Chondrocyte (in vitro differentiated cells): ENCODE results near the gene CAV3. TPM values are rescaled to one million over a fixed set of nuclear protein-coding genes. Genes with fewer than 3 reads are reported as not detected.
"Not testable (repeated sequence)": the region's sequence is repeated elsewhere in the genome, so short reads cannot be mapped to it uniquely, and the experiment has no call there.

Experiments used
- DNase-seq: peaks from one replicate; pipeline ENCODE4 v3.0.0; 2021; ENCODE audit warnings: mixed read lengths, low spot score
- H3K27ac Mint-ChIP-seq: one replicate; pipeline ENCODE4 v1.8.0; 2021; ENCODE audit warnings: mild to moderate bottlenecking, moderate library complexity, mixed read lengths; ENCODE audit not compliant: unreplicated experiment
- H3K27me3 Mint-ChIP-seq: 2 replicates; pipeline ENCODE4 v1.8.0; 2021; ENCODE audit warnings: low read depth, mixed read lengths
- H3K36me3 Mint-ChIP-seq: 2 replicates; pipeline ENCODE4 v1.8.0; 2021; ENCODE audit warnings: low read depth, mixed read lengths
- H3K4me1 Mint-ChIP-seq: 2 replicates; pipeline ENCODE4 v1.8.0; 2021; ENCODE audit warnings: low read depth, mild to moderate bottlenecking, mixed read lengths
- H3K4me3 Mint-ChIP-seq: one replicate; pipeline ENCODE4 v1.8.0; 2021; ENCODE audit warnings: mild to moderate bottlenecking, moderate library complexity, mixed read lengths; ENCODE audit not compliant: unreplicated experiment
- H3K9me3 Mint-ChIP-seq: 2 replicates; pipeline ENCODE4 v1.8.0; 2021; ENCODE audit warnings: low read depth, mixed read lengths
- long read RNA-seq: library from polyadenylated mRNA; stranded (forward); transcript quantifications from one replicate; pipeline ENCODE4 v2.0.0, GENCODE V29; 2021
- total RNA-seq: library from RNA; stranded (reverse); gene quantifications from 3 replicates; pipeline ENCODE4 v1.2.1, GENCODE V29; 2021
- TF ChIP-seq, protein P1 (sequence below): fragments of 200-600 bp; sonication (generic); IDR thresholded peaks from 2 replicates; pipeline ENCODE4 v1.5.0; 2021; ENCODE audit warnings: antibody characterized with exemption, mild to moderate bottlenecking, moderate library complexity

The CAV3 gene
- total RNA-seq = not detected in 3 replicates
- long read RNA-seq = 0 reads

DNA sequence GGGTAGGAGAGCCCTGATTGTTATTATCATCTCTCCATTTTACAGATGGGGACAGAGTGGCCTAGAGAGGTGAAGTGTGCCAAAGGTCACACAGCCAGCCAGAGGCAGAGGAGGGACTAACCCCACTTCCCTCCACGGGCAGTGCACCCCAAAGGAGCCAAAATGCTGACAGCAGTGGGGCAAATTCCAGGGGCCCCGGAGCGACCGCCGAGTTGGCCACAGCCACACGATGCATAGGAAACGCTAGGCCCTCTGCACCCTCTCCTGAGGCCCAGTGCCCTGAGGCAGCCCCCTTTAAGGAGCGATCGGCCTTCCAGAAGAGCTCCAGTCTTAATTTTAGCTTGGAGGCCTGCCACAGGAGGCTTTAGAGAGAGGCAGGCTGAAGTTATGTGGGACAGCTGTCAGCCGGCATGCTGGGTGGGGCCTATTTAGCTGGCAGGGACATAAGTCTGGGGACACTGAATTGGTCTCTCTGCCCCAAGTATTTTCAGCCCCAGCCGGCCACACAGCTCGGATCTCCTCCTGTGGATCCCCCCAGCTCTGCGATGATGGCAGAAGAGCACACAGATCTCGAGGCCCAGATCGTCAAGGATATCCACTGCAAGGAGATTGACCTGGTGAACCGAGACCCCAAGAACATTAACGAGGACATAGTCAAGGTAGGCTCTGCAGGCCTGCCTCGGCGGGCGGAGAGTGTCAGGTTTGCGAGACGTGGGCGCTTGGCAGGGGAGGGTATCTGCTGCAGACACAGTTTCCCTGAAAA lies at the start of gene CAV3:
Gene CAV3, plus strand, starts transcription at position 471 of the 763 bp plus-strand sequence. Its CDS starts 75 bp downstream, at position 546.
- Mint-ChIP-seq H3K27ac (peak within 1 kb of the TSS; percentile 22), H3K27me3 (no peaks in the 10 kb centered on the region)

DNA sequence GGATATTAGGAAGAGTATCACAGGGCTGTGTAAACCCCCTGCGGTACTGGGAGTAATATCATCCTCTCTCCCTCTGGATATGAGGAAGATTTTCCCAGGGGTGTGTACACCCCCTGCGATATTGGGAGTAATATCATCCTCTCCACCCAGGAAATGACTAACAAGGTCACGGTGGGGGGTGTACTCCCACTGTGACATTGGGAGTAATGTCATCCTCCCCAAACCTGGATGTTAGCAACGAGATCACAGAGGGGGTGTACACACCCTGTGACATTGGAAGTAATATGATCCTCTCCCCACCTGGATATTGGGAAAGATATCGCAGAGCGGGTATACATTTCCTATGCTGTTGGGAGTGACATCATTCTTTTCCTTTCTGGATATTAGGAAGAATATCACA lies 48.6 kb upstream of the CAV3 start:
- H3K4me1 Mint-ChIP-seq, H3K27me3 Mint-ChIP-seq, H3K9me3 Mint-ChIP-seq, H3K27ac Mint-ChIP-seq, DNase-seq, H3K36me3 Mint-ChIP-seq, H3K4me3 Mint-ChIP-seq: not testable (repeated sequence)

More for the DNA sequence above, at the start of gene CAV3:
- no peak for DNase-seq
- H3K4me1 Mint-ChIP-seq = peaks cover 3% of the 10 kb centered on the region
- no peak within 1 kb of the TSS for H3K4me3 Mint-ChIP-seq
- H3K9me3 Mint-ChIP-seq = no peaks in the 10 kb centered on the region
- H3K36me3 Mint-ChIP-seq = no peaks in the 10 kb centered on the region
- TF ChIP-seq, protein P1, sequence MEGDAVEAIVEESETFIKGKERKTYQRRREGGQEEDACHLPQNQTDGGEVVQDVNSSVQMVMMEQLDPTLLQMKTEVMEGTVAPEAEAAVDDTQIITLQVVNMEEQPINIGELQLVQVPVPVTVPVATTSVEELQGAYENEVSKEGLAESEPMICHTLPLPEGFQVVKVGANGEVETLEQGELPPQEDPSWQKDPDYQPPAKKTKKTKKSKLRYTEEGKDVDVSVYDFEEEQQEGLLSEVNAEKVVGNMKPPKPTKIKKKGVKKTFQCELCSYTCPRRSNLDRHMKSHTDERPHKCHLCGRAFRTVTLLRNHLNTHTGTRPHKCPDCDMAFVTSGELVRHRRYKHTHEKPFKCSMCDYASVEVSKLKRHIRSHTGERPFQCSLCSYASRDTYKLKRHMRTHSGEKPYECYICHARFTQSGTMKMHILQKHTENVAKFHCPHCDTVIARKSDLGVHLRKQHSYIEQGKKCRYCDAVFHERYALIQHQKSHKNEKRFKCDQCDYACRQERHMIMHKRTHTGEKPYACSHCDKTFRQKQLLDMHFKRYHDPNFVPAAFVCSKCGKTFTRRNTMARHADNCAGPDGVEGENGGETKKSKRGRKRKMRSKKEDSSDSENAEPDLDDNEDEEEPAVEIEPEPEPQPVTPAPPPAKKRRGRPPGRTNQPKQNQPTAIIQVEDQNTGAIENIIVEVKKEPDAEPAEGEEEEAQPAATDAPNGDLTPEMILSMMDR = no peak

DNA sequence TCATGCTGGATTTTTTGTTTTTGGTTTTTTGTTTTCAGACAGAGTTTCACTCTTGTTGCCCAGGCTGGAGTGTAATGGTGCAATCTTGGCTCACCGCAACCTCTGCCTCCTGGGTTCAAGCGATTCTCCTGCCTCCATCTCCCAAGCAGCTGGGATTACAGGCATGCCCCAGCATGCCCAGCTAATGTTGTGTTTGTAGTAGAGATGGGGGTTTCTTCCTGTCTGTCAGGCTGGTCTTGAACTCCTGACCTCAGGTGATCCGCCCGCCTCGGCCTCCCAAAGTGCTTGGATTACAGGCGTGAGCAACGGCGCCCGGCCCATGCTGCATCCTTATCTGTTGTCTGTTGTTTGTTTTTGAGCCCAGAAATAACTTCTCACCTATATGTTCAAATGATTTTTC lies 42.3 kb upstream of the CAV3 start:
- H3K4me1 Mint-ChIP-seq, H3K27ac Mint-ChIP-seq, H3K9me3 Mint-ChIP-seq, H3K27me3 Mint-ChIP-seq, DNase-seq, H3K36me3 Mint-ChIP-seq, H3K4me3 Mint-ChIP-seq: not testable (repeated sequence)

DNA sequence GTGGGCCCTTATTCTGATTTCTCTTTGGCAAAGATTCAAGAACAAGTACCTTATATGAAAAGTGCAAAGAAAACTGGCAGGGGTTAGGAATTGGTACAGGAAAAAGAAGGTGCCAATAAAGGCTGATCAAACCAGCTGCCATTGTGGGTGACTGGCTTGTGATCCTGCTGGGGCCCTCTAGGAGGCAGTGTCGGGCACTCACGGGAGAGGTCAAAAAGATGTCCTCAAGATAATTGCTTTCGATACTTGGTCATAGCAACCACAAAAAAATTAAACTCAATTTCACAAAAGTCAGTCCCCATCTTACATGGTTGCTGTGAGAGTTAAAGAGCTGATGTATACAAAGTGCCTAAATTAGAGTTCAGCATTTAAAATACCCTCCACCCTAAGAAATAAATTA lies 31.0 kb upstream of the CAV3 start:
- DNase-seq = no peak
- Mint-ChIP-seq H3K27me3 (no peaks in the 10 kb centered on the region), H3K4me3 (no peak overlapping the region), H3K9me3 (peaks cover 18% of the 10 kb centered on the region), H3K4me1 (no peaks in the 10 kb centered on the region), H3K27ac (no peak overlapping the region), H3K36me3 (peaks cover 3% of the 10 kb centered on the region)
- TF ChIP-seq, protein P1 = peak; percentile 49

DNA sequence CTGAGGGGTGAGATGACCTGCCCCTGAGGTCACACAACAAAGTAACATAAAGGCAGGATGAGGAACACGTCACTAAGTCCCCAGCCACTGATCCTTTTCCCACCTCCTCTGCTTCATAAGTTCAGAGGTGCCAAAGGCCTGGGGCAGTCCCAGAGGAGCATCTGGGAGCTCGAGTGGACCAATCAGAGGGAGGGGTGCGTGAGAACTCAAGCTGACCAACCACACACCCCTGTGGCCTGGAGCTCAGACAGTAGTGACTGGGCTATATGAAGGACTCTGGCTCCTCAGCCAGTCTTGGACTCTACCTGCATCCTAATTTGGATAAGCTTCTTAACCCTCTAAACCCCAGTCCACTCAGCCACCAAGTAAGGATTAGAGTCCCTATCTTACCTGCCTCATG lies 28.0 kb upstream of the CAV3 start:
- Mint-ChIP-seq H3K27ac (no peak overlapping the region), H3K36me3 (peaks cover 3% of the 10 kb centered on the region), H3K27me3 (no peaks in the 10 kb centered on the region), H3K4me3 (no peak overlapping the region), H3K4me1 (peaks cover 5% of the 10 kb centered on the region), H3K9me3 (peaks cover 18% of the 10 kb centered on the region)
- TF ChIP-seq, protein P1 = no peak
- no peak for DNase-seq

DNA sequence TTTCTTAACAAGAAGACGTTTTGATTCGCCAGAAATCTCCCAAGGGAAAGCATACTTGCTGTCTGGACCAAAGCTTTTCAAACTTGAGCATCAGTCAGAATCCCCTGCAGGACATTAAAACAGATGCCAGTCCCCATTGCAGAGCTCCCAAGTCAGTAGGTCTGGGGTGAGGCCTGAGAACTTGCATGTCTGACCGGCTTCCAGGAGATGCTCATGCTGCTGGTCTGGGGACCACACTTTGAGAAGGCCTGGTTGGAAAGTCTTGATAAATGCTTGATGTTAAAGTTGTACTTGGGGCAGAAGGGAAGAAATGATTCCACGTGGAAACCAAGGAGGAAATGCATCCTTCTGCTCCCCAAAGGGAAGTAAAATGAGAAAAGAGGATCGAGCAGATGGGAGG lies 24.3 kb upstream of the CAV3 start:
- H3K27me3 Mint-ChIP-seq = no peaks in the 10 kb centered on the region
- TF ChIP-seq, protein P1 = no peak
- H3K9me3 Mint-ChIP-seq = peaks cover 17% of the 10 kb centered on the region
- H3K4me1 Mint-ChIP-seq = peaks cover 31% of the 10 kb centered on the region
- H3K36me3 Mint-ChIP-seq = peaks cover 3% of the 10 kb centered on the region
- no peak for DNase-seq
- H3K27ac Mint-ChIP-seq = no peak overlapping the region
- H3K4me3 Mint-ChIP-seq = no peak overlapping the region
